Measurements from ENCODE around the gene ASB13.

- TF ChIP-seq, protein P1, sequence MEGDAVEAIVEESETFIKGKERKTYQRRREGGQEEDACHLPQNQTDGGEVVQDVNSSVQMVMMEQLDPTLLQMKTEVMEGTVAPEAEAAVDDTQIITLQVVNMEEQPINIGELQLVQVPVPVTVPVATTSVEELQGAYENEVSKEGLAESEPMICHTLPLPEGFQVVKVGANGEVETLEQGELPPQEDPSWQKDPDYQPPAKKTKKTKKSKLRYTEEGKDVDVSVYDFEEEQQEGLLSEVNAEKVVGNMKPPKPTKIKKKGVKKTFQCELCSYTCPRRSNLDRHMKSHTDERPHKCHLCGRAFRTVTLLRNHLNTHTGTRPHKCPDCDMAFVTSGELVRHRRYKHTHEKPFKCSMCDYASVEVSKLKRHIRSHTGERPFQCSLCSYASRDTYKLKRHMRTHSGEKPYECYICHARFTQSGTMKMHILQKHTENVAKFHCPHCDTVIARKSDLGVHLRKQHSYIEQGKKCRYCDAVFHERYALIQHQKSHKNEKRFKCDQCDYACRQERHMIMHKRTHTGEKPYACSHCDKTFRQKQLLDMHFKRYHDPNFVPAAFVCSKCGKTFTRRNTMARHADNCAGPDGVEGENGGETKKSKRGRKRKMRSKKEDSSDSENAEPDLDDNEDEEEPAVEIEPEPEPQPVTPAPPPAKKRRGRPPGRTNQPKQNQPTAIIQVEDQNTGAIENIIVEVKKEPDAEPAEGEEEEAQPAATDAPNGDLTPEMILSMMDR (tag by site-specific recombination; IDR thresholded peaks at IDR 0.05): no peak
- TF ChIP-seq ZSCAN30 (tag by site-specific recombination; IDR thresholded peaks at IDR 0.05) (no peak), SP2 (tag by site-specific recombination; IDR thresholded peaks at IDR 0.05) (no peak), HIC1 (tag by site-specific recombination; IDR thresholded peaks at IDR 0.05) (no peak)
Observed at GRCh38 chr10:5678397-5679036, 12.1 kb upstream of the ASB13 start.

Measured in HEK293 (cell line).